GM12864 (cell line): ENCODE data around the gene TLR7.

Source experiments
- DNase-seq: peaks from one replicate; pipeline ENCODE4 v3.0.0-alpha.2; 2011; ENCODE audit warnings: low read depth
- H3K4me3 ChIP-seq: 2 replicates; pipeline ENCODE4 v1.5.1; 2011; ENCODE audit warnings: mild to moderate bottlenecking, low read depth, low read length, control low read depth
- TF ChIP-seq, protein P1 (sequence below): IDR thresholded peaks from 2 replicates; pipeline ENCODE4 v1.5.1; 2011; ENCODE audit warnings: low read depth, mild to moderate bottlenecking, moderate library complexity, low read length, control low read depth, inconsistent platforms; ENCODE audit errors: missing control alignments

The TLR7 gene

DNA sequence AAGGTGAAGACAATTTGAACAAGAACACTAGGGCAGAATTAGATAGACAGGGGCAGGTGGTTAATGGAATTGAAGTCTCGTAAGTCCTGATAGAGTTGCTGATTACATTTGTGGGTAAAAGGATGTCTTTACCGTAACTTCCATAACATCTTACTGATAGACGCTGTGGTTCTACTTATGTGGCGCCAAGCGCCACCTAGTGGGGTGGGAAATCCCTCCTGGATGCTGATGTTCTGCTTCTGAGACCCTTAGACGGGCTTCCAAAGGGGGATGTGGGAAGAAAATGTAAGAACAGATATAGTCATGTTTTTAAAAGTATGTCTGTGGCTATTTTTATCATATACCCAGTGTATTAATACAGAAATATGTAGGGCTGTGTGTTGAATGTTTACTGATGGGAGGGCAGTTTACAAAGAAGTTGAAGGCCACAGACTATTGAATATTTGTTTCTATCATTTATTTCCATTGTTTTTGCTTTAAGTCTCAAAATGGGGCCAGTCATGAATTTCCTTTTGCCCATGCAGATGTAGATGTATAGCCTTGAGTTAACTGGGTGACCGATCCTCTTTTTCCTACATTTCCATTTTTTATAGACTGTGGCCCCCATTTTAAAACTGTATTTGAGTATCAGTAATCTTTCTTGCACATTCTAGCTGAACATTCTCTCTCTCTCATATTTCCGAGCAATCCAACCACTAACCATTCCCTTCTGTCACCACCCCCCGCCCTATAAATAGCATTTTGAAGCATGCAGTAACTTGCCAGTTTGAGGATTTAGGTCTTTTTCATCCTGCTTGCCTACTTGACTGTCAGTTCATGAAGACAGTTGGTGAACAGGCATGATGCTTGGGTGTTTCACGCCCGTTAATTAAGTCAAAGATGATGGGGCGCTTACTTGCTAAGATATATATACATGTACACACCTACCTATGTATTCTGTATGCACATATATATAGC lies 27.5 kb downstream of the TLR7 start:
- H3K4me3 ChIP-seq = no peak overlapping the region
- no peak for DNase-seq

DNA sequence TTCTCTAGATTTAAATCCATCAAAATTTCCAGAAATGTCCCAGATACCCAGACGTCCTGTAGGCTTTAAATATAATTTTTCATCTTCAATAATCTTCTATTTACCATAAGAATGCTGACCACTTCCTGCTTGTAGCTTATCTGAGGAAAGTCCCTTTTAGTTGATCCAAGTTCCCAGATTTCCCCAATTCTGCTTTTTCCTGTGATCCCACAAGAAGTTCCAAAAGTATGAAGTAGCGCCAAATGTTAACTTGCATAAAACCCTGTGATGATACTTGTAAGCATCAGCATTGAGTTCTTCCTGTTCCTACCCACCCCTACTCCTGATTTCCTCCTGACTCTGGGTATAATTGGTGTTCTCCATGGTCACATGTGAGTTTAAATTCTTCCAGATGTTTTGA lies 29.0 kb downstream of the TLR7 start:
- no peak for DNase-seq

More for the DNA sequence above, 27.5 kb downstream of the TLR7 start:
- TF ChIP-seq, protein P1, sequence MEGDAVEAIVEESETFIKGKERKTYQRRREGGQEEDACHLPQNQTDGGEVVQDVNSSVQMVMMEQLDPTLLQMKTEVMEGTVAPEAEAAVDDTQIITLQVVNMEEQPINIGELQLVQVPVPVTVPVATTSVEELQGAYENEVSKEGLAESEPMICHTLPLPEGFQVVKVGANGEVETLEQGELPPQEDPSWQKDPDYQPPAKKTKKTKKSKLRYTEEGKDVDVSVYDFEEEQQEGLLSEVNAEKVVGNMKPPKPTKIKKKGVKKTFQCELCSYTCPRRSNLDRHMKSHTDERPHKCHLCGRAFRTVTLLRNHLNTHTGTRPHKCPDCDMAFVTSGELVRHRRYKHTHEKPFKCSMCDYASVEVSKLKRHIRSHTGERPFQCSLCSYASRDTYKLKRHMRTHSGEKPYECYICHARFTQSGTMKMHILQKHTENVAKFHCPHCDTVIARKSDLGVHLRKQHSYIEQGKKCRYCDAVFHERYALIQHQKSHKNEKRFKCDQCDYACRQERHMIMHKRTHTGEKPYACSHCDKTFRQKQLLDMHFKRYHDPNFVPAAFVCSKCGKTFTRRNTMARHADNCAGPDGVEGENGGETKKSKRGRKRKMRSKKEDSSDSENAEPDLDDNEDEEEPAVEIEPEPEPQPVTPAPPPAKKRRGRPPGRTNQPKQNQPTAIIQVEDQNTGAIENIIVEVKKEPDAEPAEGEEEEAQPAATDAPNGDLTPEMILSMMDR = peak; percentile 63

DNA sequence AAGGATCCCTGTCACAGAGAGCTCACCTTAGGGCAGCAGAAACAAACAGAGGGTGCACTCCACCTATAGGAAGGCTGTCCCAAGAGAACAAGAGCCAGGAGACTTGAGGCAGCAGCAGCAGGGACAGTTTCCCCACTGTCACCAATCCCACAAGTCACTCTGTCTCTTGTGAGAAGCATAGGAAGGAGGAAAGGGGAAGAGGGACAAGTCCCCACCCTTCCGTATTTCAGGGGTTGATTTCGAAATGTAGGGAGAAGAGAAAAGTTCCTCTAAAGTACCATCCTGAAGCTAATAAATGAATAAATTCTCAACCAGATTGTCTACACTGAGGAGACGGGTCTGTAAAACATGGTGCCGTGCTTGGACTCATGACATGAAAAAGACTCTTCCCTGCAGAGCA lies 30.1 kb downstream of the TLR7 start:
- TF ChIP-seq, protein P1 = no peak
- H3K4me3 ChIP-seq = no peak overlapping the region
- no peak for DNase-seq

More for the DNA sequence above, 29.0 kb downstream of the TLR7 start:
- no peak overlapping the region for H3K4me3 ChIP-seq
- TF ChIP-seq, protein P1 = no peak

GRCh38 chrX:12898073-12898472 lies 31.2 kb downstream of the TLR7 start:
- TF ChIP-seq, protein P1 = no peak
- no peak for DNase-seq
- H3K4me3 ChIP-seq = no peak overlapping the region

GRCh38 chrX:12899506-12899905 lies 32.6 kb downstream of the TLR7 start:
- no peak overlapping the region for H3K4me3 ChIP-seq
- TF ChIP-seq, protein P1 = no peak
- DNase-seq = no peak

- TF ChIP-seq, protein P1 = peak; percentile 45
- DNase-seq = no peak
- H3K4me3 ChIP-seq = no peak overlapping the region
Observed at GRCh38 chrX:12901486-12901885, 34.6 kb downstream of the TLR7 start.
